ENCODE data around the gene ABCA12. TPM values are rescaled to one million over a fixed set of nuclear protein-coding genes. Genes with fewer than 3 reads are reported as not detected.

Gene ABCA12
- total and polyA plus RNA-seq, 10 of the 15 experiments (the other 5 are each of a cell fraction or from before 2014, with no cell fraction given) = 1.2 to 12.1 (median 6.0) TPM

DNA sequence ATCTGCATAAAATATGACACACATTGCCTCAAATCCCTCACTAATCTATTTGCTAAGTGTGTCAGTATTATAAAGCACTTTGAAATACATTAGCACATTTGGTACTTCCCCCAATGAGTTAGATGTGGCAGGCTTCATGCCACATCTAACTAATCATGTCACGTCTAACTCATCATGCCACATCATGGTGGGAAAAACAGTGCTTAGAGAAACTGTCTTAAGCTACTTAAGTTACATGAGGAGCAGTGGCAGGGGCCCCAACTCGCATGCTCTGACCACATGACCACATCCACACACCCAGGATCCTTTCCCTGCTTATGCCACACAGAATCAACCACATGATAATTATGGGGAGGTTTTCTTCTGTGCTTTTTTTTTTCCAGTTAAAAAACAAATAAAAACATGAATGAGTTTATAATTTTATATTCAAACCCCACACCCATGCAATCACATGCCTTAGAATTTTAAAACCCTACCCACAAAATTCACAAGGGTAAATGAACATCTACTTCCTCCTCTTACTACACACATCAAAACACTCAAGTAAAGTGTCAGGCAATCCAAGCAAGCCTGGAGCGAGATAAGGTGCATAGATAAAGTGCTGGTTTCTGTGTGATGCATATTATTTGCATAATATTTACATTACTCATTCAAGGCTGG is 1.6 kb downstream of the ABCA12 start:
- intact Hi-C loops (cut with micrococcal nuclease; ENCODE audit: unreplicated experiment) (loop anchor here (5.0 kb wide), 2 partner anchors 119 to 399 kb away; no protein-coding TSS in a partner anchor), in situ Hi-C loops (cut with MboI) (no loop called here)
- Histone ChIP-seq H3K9ac (ENCODE audit: control insufficient read depth, insufficient read depth, low read length) (0 out of 2 replicates have a peak overlapping the region, but pooled peaks have one; percentile 48), H3K9me3 (replicated peaks; ENCODE audit: control insufficient read depth, insufficient read depth, low read length) (peaks cover 2% of the 10 kb centered on the region; the same call in 2 of the 3 replicates), H3K79me2 (ENCODE audit: control insufficient read depth, insufficient read depth, low read length) (peaks cover 4% of the 10 kb centered on the region), H3K36me3 (ENCODE audit: control insufficient read depth in 2 of 2, insufficient read depth in 2 of 2, low read length in 1 of 2) (no peaks in the 10 kb centered on the region), H2AFZ (ENCODE audit: control insufficient read depth, low read depth, low read length) (peak overlapping the region; percentile 79), H4K20me1 (ENCODE audit: control insufficient read depth, insufficient read depth) (no peaks in the 10 kb centered on the region), H3K27ac (ENCODE audit: control insufficient read depth, insufficient read depth) (peak overlapping the region; percentile 85), H3K4me1 (ENCODE audit: control insufficient read depth, insufficient read depth, low read length) (peaks cover 16% of the 10 kb centered on the region), H3K4me3 (0 out of 2 replicates have a peak overlapping the region, but pooled peaks have one; percentile 9), H3K27me3 (replicated peaks in 1 of 2; ENCODE audit: control insufficient read depth in 2 of 2, insufficient read depth in 2 of 2, low read length in 1 of 2) (no peaks in the 10 kb centered on the region), H3K4me2 (ENCODE audit: control insufficient read depth, insufficient read depth) (peak overlapping the region; percentile 47)
- peak; percentile 85 for ATAC-seq
- FAIRE-seq = no peak
- ChIA-PET SMC1A (ENCODE audit: uncharacterized antibody, unreplicated experiment) (interaction anchor here (0.9 to 1.0 kb wide), 3 partner anchors 64 to 118 kb away, joined by 3 read pairs; no protein-coding TSS in a partner anchor), CTCF (interaction anchor here (0.7 to 0.8 kb wide), 2 partner anchors 9 to 1002 kb away, joined by 3 to 4 read pairs; no protein-coding TSS in a partner anchor), RAD21 (ENCODE audit: unreplicated experiment) (no interaction called here), POLR2A (no interaction called here)
- BruUV-seq (replicated peaks) = no TSS peak
- DNase-seq (ENCODE audit: low read depth, low spot score) = peak; percentile 72
- 2% methylated on average over 3 of the region's 3 CpGs for WGBS (ENCODE audit: insufficient coverage, insufficient replicate concordance, low lambda C conversion rate, missing lambda C conversion rate)
- TF ChIP-seq RAD51 (IDR thresholded peaks at IDR 0.05) (peak; percentile 40; the same call in 1 of the 2 replicates), SPI1 (IDR thresholded peaks at IDR 0.05; ENCODE audit: borderline replicate concordance, insufficient read depth, low read depth, low read length) (no peak), HCFC1 (IDR thresholded peaks at IDR 0.05; ENCODE audit: low read length) (no peak), ZNF274 (IDR thresholded peaks at IDR 0.05; ENCODE audit: insufficient read depth, insufficient read length) (no peak), RB1 (IDR thresholded peaks at IDR 0.05; ENCODE audit: borderline replicate concordance) (no peak), SUZ12 (IDR thresholded peaks at IDR 0.05; ENCODE audit: unreplicated experiment) (no peak), SREBF2 (IDR thresholded peaks at IDR 0.05; ENCODE audit: low read length) (no peak), NRF1 (conservative IDR thresholded peaks at IDR 0.05; ENCODE audit: low read depth, low read length) (no peak)
- TF ChIP-seq, protein P1, sequence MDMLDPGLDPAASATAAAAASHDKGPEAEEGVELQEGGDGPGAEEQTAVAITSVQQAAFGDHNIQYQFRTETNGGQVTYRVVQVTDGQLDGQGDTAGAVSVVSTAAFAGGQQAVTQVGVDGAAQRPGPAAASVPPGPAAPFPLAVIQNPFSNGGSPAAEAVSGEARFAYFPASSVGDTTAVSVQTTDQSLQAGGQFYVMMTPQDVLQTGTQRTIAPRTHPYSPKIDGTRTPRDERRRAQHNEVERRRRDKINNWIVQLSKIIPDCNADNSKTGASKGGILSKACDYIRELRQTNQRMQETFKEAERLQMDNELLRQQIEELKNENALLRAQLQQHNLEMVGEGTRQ (IDR thresholded peaks at IDR 0.05; ENCODE audit: borderline replicate concordance, low read depth, low read length) = no peak
- TF ChIP-seq, protein P2, sequence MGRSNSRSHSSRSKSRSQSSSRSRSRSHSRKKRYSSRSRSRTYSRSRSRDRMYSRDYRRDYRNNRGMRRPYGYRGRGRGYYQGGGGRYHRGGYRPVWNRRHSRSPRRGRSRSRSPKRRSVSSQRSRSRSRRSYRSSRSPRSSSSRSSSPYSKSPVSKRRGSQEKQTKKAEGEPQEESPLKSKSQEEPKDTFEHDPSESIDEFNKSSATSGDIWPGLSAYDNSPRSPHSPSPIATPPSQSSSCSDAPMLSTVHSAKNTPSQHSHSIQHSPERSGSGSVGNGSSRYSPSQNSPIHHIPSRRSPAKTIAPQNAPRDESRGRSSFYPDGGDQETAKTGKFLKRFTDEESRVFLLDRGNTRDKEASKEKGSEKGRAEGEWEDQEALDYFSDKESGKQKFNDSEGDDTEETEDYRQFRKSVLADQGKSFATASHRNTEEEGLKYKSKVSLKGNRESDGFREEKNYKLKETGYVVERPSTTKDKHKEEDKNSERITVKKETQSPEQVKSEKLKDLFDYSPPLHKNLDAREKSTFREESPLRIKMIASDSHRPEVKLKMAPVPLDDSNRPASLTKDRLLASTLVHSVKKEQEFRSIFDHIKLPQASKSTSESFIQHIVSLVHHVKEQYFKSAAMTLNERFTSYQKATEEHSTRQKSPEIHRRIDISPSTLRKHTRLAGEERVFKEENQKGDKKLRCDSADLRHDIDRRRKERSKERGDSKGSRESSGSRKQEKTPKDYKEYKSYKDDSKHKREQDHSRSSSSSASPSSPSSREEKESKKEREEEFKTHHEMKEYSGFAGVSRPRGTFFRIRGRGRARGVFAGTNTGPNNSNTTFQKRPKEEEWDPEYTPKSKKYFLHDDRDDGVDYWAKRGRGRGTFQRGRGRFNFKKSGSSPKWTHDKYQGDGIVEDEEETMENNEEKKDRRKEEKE (IDR thresholded peaks at IDR 0.05) = no peak
- TF ChIP-seq, protein P3, sequence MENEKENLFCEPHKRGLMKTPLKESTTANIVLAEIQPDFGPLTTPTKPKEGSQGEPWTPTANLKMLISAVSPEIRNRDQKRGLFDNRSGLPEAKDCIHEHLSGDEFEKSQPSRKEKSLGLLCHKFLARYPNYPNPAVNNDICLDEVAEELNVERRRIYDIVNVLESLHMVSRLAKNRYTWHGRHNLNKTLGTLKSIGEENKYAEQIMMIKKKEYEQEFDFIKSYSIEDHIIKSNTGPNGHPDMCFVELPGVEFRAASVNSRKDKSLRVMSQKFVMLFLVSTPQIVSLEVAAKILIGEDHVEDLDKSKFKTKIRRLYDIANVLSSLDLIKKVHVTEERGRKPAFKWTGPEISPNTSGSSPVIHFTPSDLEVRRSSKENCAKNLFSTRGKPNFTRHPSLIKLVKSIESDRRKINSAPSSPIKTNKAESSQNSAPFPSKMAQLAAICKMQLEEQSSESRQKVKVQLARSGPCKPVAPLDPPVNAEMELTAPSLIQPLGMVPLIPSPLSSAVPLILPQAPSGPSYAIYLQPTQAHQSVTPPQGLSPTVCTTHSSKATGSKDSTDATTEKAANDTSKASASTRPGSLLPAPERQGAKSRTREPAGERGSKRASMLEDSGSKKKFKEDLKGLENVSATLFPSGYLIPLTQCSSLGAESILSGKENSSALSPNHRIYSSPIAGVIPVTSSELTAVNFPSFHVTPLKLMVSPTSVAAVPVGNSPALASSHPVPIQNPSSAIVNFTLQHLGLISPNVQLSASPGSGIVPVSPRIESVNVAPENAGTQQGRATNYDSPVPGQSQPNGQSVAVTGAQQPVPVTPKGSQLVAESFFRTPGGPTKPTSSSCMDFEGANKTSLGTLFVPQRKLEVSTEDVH (IDR thresholded peaks at IDR 0.05; ENCODE audit: low read depth, partially characterized antibody) = no peak
- TF ChIP-seq, protein P4, sequence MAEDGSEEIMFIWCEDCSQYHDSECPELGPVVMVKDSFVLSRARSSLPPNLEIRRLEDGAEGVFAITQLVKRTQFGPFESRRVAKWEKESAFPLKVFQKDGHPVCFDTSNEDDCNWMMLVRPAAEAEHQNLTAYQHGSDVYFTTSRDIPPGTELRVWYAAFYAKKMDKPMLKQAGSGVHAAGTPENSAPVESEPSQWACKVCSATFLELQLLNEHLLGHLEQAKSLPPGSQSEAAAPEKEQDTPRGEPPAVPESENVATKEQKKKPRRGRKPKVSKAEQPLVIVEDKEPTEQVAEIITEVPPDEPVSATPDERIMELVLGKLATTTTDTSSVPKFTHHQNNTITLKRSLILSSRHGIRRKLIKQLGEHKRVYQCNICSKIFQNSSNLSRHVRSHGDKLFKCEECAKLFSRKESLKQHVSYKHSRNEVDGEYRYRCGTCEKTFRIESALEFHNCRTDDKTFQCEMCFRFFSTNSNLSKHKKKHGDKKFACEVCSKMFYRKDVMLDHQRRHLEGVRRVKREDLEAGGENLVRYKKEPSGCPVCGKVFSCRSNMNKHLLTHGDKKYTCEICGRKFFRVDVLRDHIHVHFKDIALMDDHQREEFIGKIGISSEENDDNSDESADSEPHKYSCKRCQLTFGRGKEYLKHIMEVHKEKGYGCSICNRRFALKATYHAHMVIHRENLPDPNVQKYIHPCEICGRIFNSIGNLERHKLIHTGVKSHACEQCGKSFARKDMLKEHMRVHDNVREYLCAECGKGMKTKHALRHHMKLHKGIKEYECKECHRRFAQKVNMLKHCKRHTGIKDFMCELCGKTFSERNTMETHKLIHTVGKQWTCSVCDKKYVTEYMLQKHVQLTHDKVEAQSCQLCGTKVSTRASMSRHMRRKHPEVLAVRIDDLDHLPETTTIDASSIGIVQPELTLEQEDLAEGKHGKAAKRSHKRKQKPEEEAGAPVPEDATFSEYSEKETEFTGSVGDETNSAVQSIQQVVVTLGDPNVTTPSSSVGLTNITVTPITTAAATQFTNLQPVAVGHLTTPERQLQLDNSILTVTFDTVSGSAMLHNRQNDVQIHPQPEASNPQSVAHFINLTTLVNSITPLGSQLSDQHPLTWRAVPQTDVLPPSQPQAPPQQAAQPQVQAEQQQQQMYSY (CRISPR knock-in tag; IDR thresholded peaks at IDR 0.05) = no peak
